Stimulated activated CD8-positive, alpha-beta memory T cell treated with anti-CD3 and anti-CD28 coated beads, Interleukin-2, amount 100 ng/mL, for 1 hour (primary cell): ENCODE results near the gene VPS37B.

ENCODE experiments used
- DNase-seq, 2 donors: peaks; one replicate each; pipeline ENCODE4 v3.0.0-alpha.2; 2020; ENCODE audit warnings: low read depth in 2 of 2

Gene VPS37B

GRCh38 chr12:122840580-122841513 is 55.1 kb downstream of the VPS37B start:
- DNase-seq: no peak

- no peak for DNase-seq
Measured at GRCh38 chr12:122839907-122840554, 55.9 kb downstream of the VPS37B start.

DNA sequence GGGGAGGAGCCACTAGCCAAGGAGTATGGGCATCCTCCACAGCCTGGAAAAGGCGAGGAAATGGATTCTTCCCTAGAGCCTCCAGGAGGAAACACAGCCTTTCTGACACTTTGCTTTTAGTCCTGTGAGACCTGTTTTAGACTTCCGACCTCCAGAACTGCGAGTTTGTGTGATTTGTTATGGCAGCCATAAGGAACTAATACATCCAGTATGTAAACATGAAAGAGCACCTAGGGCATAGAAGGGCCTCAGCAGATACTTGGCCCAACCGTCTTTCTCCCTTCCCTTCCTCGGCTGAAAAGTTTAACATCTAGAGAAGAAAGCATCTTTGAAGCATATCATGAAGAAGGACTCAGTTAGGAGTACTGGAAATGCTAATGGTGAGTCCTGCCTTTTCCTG is 57.1 kb downstream of the VPS37B start:
- DNase-seq: no peak

GRCh38 chr12:122837306-122838265 is 58.3 kb downstream of the VPS37B start:
- no peak for DNase-seq

DNA sequence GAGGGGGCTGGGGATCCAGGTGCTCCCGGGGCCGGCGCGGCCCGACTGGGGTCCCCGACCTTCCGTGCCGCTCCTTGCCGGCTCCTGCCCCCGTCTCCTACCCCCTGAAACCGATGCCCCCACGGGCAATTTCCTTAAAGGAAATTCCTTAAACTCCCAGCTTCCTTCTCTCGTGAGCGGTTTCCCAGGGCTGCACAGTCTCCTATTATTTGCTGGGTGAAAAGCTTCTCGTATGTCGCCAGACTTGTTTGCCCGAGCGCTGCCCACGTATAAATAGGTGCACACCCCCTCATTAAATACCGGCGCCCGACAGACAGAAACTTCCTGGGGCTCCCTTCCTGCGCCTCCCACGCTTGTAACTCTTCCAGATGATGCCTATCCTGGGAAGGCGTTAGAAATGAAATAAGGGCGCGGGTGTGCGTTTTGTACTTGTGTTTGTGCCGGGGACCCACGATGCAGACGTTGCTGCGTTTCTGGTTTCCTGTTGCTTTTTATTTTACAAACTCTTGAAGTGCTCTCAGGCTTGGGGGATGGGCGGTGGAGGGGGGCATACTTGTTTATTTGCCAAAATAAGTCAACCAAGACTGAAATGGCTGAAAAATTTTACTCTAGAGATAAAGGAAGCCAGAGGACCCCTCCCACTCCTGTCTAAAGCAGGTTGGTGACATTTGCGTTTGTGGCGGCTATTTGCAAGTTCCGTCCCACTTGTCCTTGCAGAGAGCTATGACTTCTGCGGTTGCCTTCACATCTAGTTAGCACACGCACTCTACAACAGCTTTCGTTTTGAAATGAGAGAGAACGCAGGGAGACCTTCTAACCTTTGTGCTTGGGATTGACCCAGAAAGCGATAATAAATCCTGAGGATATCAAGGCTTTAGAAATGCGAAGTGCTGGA is 59.6 kb downstream of the VPS37B start:
- DNase-seq: peak in 1 of 2 donors; percentile 17

GRCh38 chr12:122835750-122836026 is 60.2 kb downstream of the VPS37B start:
- DNase-seq: no peak

DNA sequence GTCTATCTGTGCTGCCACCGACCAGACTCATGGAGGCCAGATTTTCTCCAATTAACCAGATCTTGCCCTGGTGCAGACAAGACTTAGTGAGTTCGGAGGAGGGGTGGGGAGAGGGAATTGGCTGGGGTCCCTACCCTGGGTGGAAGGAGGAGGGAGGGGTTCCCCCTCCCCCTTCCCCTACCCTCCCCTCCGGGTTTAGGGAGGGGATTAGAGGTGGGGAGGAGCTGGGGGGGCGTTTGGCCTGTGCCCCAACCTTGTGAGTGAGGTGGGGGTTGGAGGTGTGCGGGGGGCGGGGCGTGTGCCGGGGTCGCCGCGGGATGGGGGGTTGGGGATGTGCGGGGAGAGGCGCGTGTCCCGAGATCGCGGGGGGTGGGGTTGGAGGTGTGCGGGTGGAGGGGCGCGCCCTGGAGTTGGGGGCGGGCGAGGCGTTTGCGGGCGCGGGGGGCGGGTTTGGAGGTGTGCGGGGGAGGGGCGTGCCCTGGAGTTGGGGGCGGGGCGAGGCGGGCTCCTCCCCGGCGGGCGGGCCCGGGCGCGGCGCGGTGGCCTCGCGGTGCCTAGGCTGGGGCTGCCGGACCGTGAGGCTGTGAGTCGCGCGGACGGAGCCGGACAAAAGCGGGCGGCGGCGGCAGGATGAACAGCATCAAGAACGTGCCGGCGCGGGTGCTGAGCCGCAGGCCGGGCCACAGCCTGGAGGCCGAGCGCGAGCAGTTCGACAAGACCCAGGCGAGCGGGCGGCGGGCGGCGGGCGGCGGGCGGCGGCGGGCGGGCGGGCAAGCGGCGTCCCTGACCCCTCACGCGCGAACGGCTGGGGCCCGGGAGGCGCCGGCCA is 60.8 kb downstream of the VPS37B start, which contains the start of gene HIP1R:
Gene HIP1R (plus strand): TSS at position 537 of the 829 bp plus-strand sequence. CDS start 94 bp downstream, at position 631.
- DNase-seq: peak; percentile 10 to 37

- DNase-seq: no peak
Measured at GRCh38 chr12:122834104-122834920, 61.6 kb downstream of the VPS37B start.

GRCh38 chr12:122830517-122831214 is 65.3 kb downstream of the VPS37B start:
- no peak for DNase-seq

DNA sequence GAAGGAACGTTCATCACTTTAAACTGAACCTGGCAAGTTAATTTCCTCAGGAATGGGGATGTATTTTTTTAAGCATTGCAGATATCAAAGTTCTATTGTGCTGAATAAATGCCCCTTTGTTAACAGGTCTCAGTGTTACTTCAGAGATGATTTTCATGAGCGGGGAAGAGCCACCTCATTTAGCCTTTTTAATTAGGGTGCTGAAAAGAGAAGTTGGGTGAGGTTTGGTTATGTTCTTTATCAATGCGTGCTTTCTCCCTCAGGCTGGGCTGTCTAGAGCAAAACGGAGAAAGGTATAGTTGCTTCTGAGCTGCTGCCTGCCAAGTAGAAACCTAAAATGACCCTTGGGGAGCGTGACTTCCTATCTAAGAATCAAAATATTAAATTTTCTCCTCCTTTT is 68.7 kb downstream of the VPS37B start:
- DNase-seq: no peak

- no peak for DNase-seq
Measured at GRCh38 chr12:122825773-122826724, 69.9 kb downstream of the VPS37B start.

DNA sequence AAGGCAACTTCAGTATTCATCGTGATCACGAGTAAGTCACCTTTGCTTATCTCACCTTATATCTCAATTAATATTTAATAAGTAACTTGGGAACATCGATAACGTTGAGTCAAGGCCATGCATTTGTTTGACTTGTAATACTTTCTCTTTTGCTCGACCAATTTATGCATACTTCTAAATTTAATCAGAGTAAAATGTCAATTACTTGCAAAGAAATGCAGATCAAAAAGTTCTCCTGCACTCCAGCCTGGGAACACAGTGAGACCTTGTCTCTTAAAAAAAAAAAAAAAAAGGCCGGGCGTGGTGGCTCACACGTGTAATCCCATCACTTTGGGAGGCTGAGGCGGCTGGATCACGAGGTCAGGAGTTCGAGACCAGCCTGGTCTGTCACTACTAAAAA is 72.5 kb downstream of the VPS37B start:
- no peak for DNase-seq

DNA sequence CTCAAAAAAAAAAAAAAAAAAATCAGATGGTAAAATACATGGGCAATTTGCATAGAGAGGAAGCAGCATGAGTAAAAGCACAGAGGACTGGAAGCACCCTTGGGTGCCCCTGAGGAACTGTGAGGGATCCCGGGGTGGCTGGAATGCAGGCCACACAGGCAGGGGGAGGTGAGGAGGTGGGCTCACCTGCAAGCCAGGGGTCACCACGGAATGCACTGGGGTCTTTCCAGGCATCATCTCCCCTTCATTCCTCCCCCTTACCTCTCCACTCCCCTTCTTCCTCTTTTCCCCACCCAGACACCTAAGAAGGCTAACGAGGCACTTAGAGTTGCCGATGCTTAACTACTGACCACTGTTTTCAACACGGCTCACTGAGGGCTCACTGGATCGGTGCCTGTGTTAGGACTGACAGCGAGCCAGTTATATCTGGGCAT is 75.1 kb downstream of the VPS37B start:
- DNase-seq: no peak

- no peak for DNase-seq
Measured at GRCh38 chr12:122820138-122820537, 75.8 kb downstream of the VPS37B start.

DNA sequence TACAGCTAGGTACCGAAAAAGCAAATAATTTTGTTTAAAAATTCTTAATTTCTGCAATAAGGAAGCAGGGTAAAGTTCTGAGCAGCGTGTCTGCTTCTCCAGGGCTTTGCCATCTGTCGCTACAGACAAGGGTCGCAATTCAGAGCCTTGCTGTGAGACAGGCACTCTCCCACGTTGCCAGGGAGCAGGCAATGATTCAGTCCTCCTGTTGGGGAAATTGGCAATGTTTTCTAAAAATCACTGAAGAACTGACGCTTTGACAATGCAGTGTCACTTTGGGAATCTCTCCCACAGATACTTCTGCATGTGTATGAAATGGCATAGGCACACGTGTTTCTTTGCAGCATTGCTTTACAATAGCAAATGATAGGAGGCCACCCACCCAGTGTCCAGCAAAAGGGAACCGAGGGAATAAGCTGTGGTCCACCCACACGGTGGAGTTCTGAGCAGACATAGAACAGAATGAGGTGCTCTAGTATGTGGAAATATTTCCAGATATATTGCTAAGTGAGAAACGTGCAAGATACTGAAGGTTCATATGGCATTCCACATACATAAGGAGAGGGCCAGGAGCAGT is 76.6 kb downstream of the VPS37B start:
- DNase-seq: no peak
